Dendritic cell treated with granulocyte-macrophage colony-stimulating factor and Interleukin-4, amounts not matched to agents 40 ng/mL and 50 ng/mL, for 4 days (primary cell): Measurements from ENCODE around the gene SUGCT.

ENCODE experiments used
- H3K27ac Mint-ChIP-seq: one replicate; pipeline ENCODE4 v1.8.0; 2022; ENCODE audit warnings: mild to moderate bottlenecking, mixed read lengths
- H3K27me3 Mint-ChIP-seq: one replicate; pipeline ENCODE4 v1.8.0; 2022; ENCODE audit warnings: mild to moderate bottlenecking, mixed read lengths
- H3K36me3 Mint-ChIP-seq: one replicate; pipeline ENCODE4 v1.8.0; 2022; ENCODE audit warnings: low read depth, mixed read lengths
- H3K4me1 Mint-ChIP-seq: one replicate; pipeline ENCODE4 v1.8.0; 2022; ENCODE audit warnings: low read depth, mixed read lengths
- H3K4me3 Mint-ChIP-seq: one replicate; pipeline ENCODE4 v1.8.0; 2022; ENCODE audit warnings: mild to moderate bottlenecking, moderate library complexity, mixed read lengths
- H3K9me3 Mint-ChIP-seq: one replicate; pipeline ENCODE4 v1.8.0; 2022; ENCODE audit warnings: mixed read lengths
- intact Hi-C: fragments of 100-400 bp; cut with micrococcal nuclease; formaldehyde crosslinking; loops from one replicate; pipeline ENCODE4 v1.15.0; 2022

SUGCT gene

GRCh38 chr7:40279991-40280390 is 145.2 kb downstream of the SUGCT start:
- intact Hi-C loops: no loop called here
- Mint-ChIP-seq H3K27me3 (peaks cover 1% of the 10 kb centered on the region), H3K4me3 (no peak overlapping the region), H3K9me3 (no peaks in the 10 kb centered on the region), H3K36me3 (no peaks in the 10 kb centered on the region), H3K27ac (no peak overlapping the region), H3K4me1 (peaks cover 7% of the 10 kb centered on the region)

GRCh38 chr7:40282858-40283257 is 148.1 kb downstream of the SUGCT start:
- intact Hi-C loops: no loop called here
- H3K4me3 Mint-ChIP-seq: no peak overlapping the region
- no peak overlapping the region for H3K27ac Mint-ChIP-seq

GRCh38 chr7:40283391-40283790 is 148.6 kb downstream of the SUGCT start:
- no peaks in the 10 kb centered on the region for H3K36me3 Mint-ChIP-seq
- H3K4me3 Mint-ChIP-seq: no peak overlapping the region
- H3K4me1 Mint-ChIP-seq: peaks cover 7% of the 10 kb centered on the region
- intact Hi-C loops: no loop called here
- H3K9me3 Mint-ChIP-seq: no peaks in the 10 kb centered on the region
- H3K27ac Mint-ChIP-seq: no peak overlapping the region
- H3K27me3 Mint-ChIP-seq: peaks cover 1% of the 10 kb centered on the region

More at GRCh38 chr7:40282858-40283257, 148.1 kb downstream of the SUGCT start:
- Mint-ChIP-seq H3K9me3 (no peaks in the 10 kb centered on the region), H3K27me3 (peaks cover 1% of the 10 kb centered on the region), H3K36me3 (no peaks in the 10 kb centered on the region), H3K4me1 (peaks cover 7% of the 10 kb centered on the region)

GRCh38 chr7:40288827-40289226 is 154.0 kb downstream of the SUGCT start:
- Mint-ChIP-seq H3K9me3 (no peaks in the 10 kb centered on the region), H3K36me3 (no peaks in the 10 kb centered on the region), H3K4me1 (no peaks in the 10 kb centered on the region), H3K27ac (no peak overlapping the region), H3K27me3 (no peaks in the 10 kb centered on the region), H3K4me3 (no peak overlapping the region)
- intact Hi-C loops: no loop called here

- no peaks in the 10 kb centered on the region for H3K36me3 Mint-ChIP-seq
- H3K27me3 Mint-ChIP-seq: no peaks in the 10 kb centered on the region
Observed at GRCh38 chr7:40297741-40298311, 163.0 kb downstream of the SUGCT start.

GRCh38 chr7:40298421-40298820 is 163.6 kb downstream of the SUGCT start:
- H3K4me1 Mint-ChIP-seq: no peaks in the 10 kb centered on the region
- H3K27ac Mint-ChIP-seq: no peak overlapping the region
- no peaks in the 10 kb centered on the region for H3K36me3 Mint-ChIP-seq
- no peak overlapping the region for H3K4me3 Mint-ChIP-seq
- H3K27me3 Mint-ChIP-seq: no peaks in the 10 kb centered on the region
- H3K9me3 Mint-ChIP-seq: no peaks in the 10 kb centered on the region
- intact Hi-C loops: no loop called here

More at GRCh38 chr7:40297741-40298311, 163.0 kb downstream of the SUGCT start:
- intact Hi-C loops: no loop called here
- Mint-ChIP-seq H3K9me3 (no peaks in the 10 kb centered on the region), H3K4me3 (no peak overlapping the region), H3K4me1 (no peaks in the 10 kb centered on the region), H3K27ac (no peak overlapping the region)

- Mint-ChIP-seq H3K4me1 (no peaks in the 10 kb centered on the region), H3K9me3 (no peaks in the 10 kb centered on the region), H3K4me3 (no peak overlapping the region), H3K36me3 (no peaks in the 10 kb centered on the region), H3K27me3 (no peaks in the 10 kb centered on the region), H3K27ac (no peak overlapping the region)
- intact Hi-C loops: no loop called here
Observed at GRCh38 chr7:40299097-40299496, 164.3 kb downstream of the SUGCT start.

GRCh38 chr7:40300146-40300670 is 165.4 kb downstream of the SUGCT start:
- H3K27ac Mint-ChIP-seq: no peak overlapping the region
- intact Hi-C loops: no loop called here
- no peaks in the 10 kb centered on the region for H3K9me3 Mint-ChIP-seq
- H3K4me1 Mint-ChIP-seq: no peaks in the 10 kb centered on the region
- no peaks in the 10 kb centered on the region for H3K36me3 Mint-ChIP-seq
- no peaks in the 10 kb centered on the region for H3K27me3 Mint-ChIP-seq
- no peak overlapping the region for H3K4me3 Mint-ChIP-seq

GRCh38 chr7:40301486-40302068 is 166.8 kb downstream of the SUGCT start:
- no peak overlapping the region for H3K4me3 Mint-ChIP-seq
- H3K36me3 Mint-ChIP-seq: no peaks in the 10 kb centered on the region
- H3K27ac Mint-ChIP-seq: no peak overlapping the region
- H3K27me3 Mint-ChIP-seq: no peaks in the 10 kb centered on the region
- no peaks in the 10 kb centered on the region for H3K4me1 Mint-ChIP-seq
- H3K9me3 Mint-ChIP-seq: no peaks in the 10 kb centered on the region
- intact Hi-C loops: no loop called here

- intact Hi-C loops: no loop called here
- H3K36me3 Mint-ChIP-seq: no peaks in the 10 kb centered on the region
- H3K27me3 Mint-ChIP-seq: no peaks in the 10 kb centered on the region
- H3K27ac Mint-ChIP-seq: no peak overlapping the region
- no peaks in the 10 kb centered on the region for H3K9me3 Mint-ChIP-seq
- H3K4me3 Mint-ChIP-seq: no peak overlapping the region
- H3K4me1 Mint-ChIP-seq: no peaks in the 10 kb centered on the region
Observed at GRCh38 chr7:40303996-40304395, 169.2 kb downstream of the SUGCT start.

- intact Hi-C loops: no loop called here
- Mint-ChIP-seq H3K27ac (no peak overlapping the region), H3K9me3 (no peaks in the 10 kb centered on the region), H3K4me1 (no peaks in the 10 kb centered on the region), H3K36me3 (no peaks in the 10 kb centered on the region), H3K4me3 (no peak overlapping the region), H3K27me3 (no peaks in the 10 kb centered on the region)
Observed at GRCh38 chr7:40305229-40305628, 170.4 kb downstream of the SUGCT start.

- intact Hi-C loops: no loop called here
- Mint-ChIP-seq H3K9me3 (no peaks in the 10 kb centered on the region), H3K4me1 (no peaks in the 10 kb centered on the region), H3K4me3 (no peak overlapping the region), H3K27me3 (no peaks in the 10 kb centered on the region), H3K36me3 (no peaks in the 10 kb centered on the region), H3K27ac (no peak overlapping the region)
Observed at GRCh38 chr7:40306025-40306424, 171.2 kb downstream of the SUGCT start.

- Mint-ChIP-seq H3K4me3 (no peak overlapping the region), H3K4me1 (no peaks in the 10 kb centered on the region), H3K27ac (no peak overlapping the region), H3K36me3 (no peaks in the 10 kb centered on the region), H3K27me3 (no peaks in the 10 kb centered on the region), H3K9me3 (no peaks in the 10 kb centered on the region)
- intact Hi-C loops: no loop called here
Observed at GRCh38 chr7:40306596-40306995, 171.8 kb downstream of the SUGCT start.

- Mint-ChIP-seq H3K36me3 (no peaks in the 10 kb centered on the region), H3K9me3 (no peaks in the 10 kb centered on the region), H3K27me3 (no peaks in the 10 kb centered on the region), H3K4me1 (no peaks in the 10 kb centered on the region), H3K4me3 (no peak overlapping the region), H3K27ac (no peak overlapping the region)
- intact Hi-C loops: no loop called here
Observed at GRCh38 chr7:40310258-40310657, 175.5 kb downstream of the SUGCT start.

- no peaks in the 10 kb centered on the region for H3K9me3 Mint-ChIP-seq
- intact Hi-C loops: no loop called here
- H3K4me3 Mint-ChIP-seq: no peak overlapping the region
- H3K27me3 Mint-ChIP-seq: no peaks in the 10 kb centered on the region
- H3K36me3 Mint-ChIP-seq: no peaks in the 10 kb centered on the region
- H3K27ac Mint-ChIP-seq: no peak overlapping the region
- no peaks in the 10 kb centered on the region for H3K4me1 Mint-ChIP-seq
Observed at GRCh38 chr7:40311307-40311706, 176.5 kb downstream of the SUGCT start.
